GM12878 (cell line): ENCODE results near the gene GABRP. TPM values are rescaled to one million over a fixed set of nuclear protein-coding genes. Genes with fewer than 3 reads are reported as not detected.

Experiments used
- ATAC-seq: fragments of 200-7000 bp; cut with Tn5 transposase; 3 replicates; pipeline ENCODE4 v1.9.1; 2020; ENCODE audit warnings: mild to moderate bottlenecking, moderate library complexity
- Bru-seq: library from RNA; stranded (reverse); fragments of 400-500 nt; gene quantifications from one replicate; lab custom pipeline; 2021; lab: Mats Ljungman, UMichigan
- BruChase-seq, 2 experiments: library from RNA; stranded (reverse); fragments of 400-500 nt; gene quantifications; one replicate each; lab custom pipeline; 2021; lab: Mats Ljungman, UMichigan
- BruUV-seq: library from RNA; stranded (reverse); fragments of 400-500 nt; replicated peaks from 2 replicates; lab custom pipeline; 2021; lab: Mats Ljungman, UMichigan
- CTCF ChIA-PET: fragments of 300-600 bp; sonication (Branson Sonifier 250); formaldehyde crosslinking; extraction: SDS; loops from one replicate; lab custom pipeline; 2021; ENCODE audit warnings: inconsistent platforms; lab: Yijun Ruan, JAX
- POLR2A ChIA-PET: fragments of 350-600 bp; formaldehyde crosslinking; extraction: SDS; loops from one replicate; lab custom pipeline; 2021; ENCODE audit warnings: inconsistent platforms; lab: Charles Lee
- RAD21 ChIA-PET: fragments of 300-600 bp; sonication (Branson Sonifier 250); formaldehyde crosslinking; loops from one replicate; lab custom pipeline; 2023; ENCODE audit warnings: antibody characterized with exemption; ENCODE audit not compliant: unreplicated experiment; lab: Charles Lee
- SMC1A ChIA-PET: fragments of 300-600 bp; sonication (Branson Sonifier 250); formaldehyde crosslinking; loops from one replicate; lab custom pipeline; 2023; ENCODE audit not compliant: unreplicated experiment, uncharacterized antibody; lab: Charles Lee
- DNase-seq: peaks from one replicate; pipeline ENCODE4 v3.0.0-alpha.2; 2011; ENCODE audit warnings: low read depth, low spot score
- FAIRE-seq: peaks from 3 replicates; lab custom pipeline; 2011; peaks lifted over from hg19 to GRCh38; lab: Jason Lieb, UNC
- H2AFZ ChIP-seq: 2 replicates; pipeline ENCODE4 v1.6.0; 2011; ENCODE audit warnings: low read depth, low read length, control low read depth; ENCODE audit not compliant: control insufficient read depth
- H3K27ac ChIP-seq: 2 replicates; pipeline ENCODE4 v1.5.1; 2011; ENCODE audit warnings: control low read depth; ENCODE audit not compliant: control insufficient read depth, insufficient read depth
- H3K27me3 ChIP-seq, 2 experiments: replicated peaks in 1 of 2; 2 replicates each; pipeline versions ENCODE4 v1.6.0 to v1.6.1; 2011; ENCODE audit warnings: low read length in 1 of 2; ENCODE audit not compliant: control insufficient read depth in 2 of 2, insufficient read depth in 2 of 2
- H3K36me3 ChIP-seq, 2 experiments: 2 replicates each; pipeline ENCODE4 v1.5.1; 2011; ENCODE audit warnings: low read length in 1 of 2; ENCODE audit not compliant: control insufficient read depth in 2 of 2, insufficient read depth in 2 of 2
- H3K4me1 ChIP-seq: 2 replicates; pipeline ENCODE4 v1.6.1; 2011; ENCODE audit warnings: mild to moderate bottlenecking, low read length, moderate library complexity, mixed read lengths; ENCODE audit not compliant: control insufficient read depth, insufficient read depth
- H3K4me2 ChIP-seq: 2 replicates; pipeline ENCODE4 v1.6.0; 2011; ENCODE audit warnings: control low read depth; ENCODE audit not compliant: control insufficient read depth, insufficient read depth
- H3K4me3 ChIP-seq: fragments of 200-600 bp; sonication (generic); 2 replicates; pipeline ENCODE4 v1.5.1; 2016
- H3K79me2 ChIP-seq: 2 replicates; pipeline ENCODE4 v1.6.0; 2011; ENCODE audit warnings: low read length; ENCODE audit not compliant: control insufficient read depth, insufficient read depth
- H3K9ac ChIP-seq: 2 replicates; pipeline ENCODE4 v1.8.0; 2011; ENCODE audit warnings: low read length, control low read depth, mixed read lengths; ENCODE audit not compliant: control insufficient read depth, insufficient read depth
- H3K9me3 ChIP-seq: replicated peaks from 3 replicates; pipeline ENCODE4 v1.5.1; 2011; ENCODE audit warnings: mild to moderate bottlenecking, low read length; ENCODE audit not compliant: control insufficient read depth, insufficient read depth
- H4K20me1 ChIP-seq: 2 replicates; pipeline ENCODE4 v1.6.0; 2011; ENCODE audit not compliant: control insufficient read depth, insufficient read depth
- BRCA1 ChIP-seq: IDR thresholded peaks from 2 replicates; pipeline ENCODE4 v1.6.1; 2011; ENCODE audit warnings: low read depth, low read length, improper control_type of control experiment
- CHD4 ChIP-seq: fragments of 200-600 bp; sonication (generic); IDR thresholded peaks from 2 replicates; pipeline ENCODE4 v1.6.1; 2016; ENCODE audit warnings: mild to moderate bottlenecking
- DPF2 ChIP-seq: fragments of 450-650 bp; IDR thresholded peaks from 2 replicates; pipeline ENCODE4 v1.6.1; 2017; ENCODE audit warnings: mild to moderate bottlenecking
- EZH2 ChIP-seq: IDR thresholded peaks from 2 replicates; pipeline ENCODE4 v1.6.1; 2012; ENCODE audit warnings: low read depth, mild to moderate bottlenecking, control low read depth, inconsistent platforms, low read length, borderline replicate concordance; ENCODE audit not compliant: control insufficient read depth
- GATAD2B ChIP-seq: fragments of 450-650 bp; conservative IDR thresholded peaks from 2 replicates; pipeline ENCODE4 v1.6.1; 2017; ENCODE audit warnings: low read depth, mild to moderate bottlenecking, moderate library complexity
- JUNB ChIP-seq: IDR thresholded peaks from 2 replicates; pipeline ENCODE4 v1.6.1; 2016; ENCODE audit warnings: antibody characterized with exemption, mild to moderate bottlenecking
- JUND ChIP-seq: IDR thresholded peaks from 2 replicates; pipeline ENCODE4 v1.6.1; 2012; ENCODE audit warnings: low read depth, mild to moderate bottlenecking, low read length, improper control_type of control experiment, moderate library complexity
- KDM1A ChIP-seq: fragments of 200-600 bp; sonication (generic); IDR thresholded peaks from 2 replicates; pipeline ENCODE4 v1.6.1; 2016; ENCODE audit warnings: borderline replicate concordance
- LARP7 ChIP-seq: fragments of 450-650 bp; IDR thresholded peaks from 2 replicates; pipeline ENCODE4 v1.6.1; 2017; ENCODE audit warnings: mild to moderate bottlenecking
- NBN ChIP-seq: fragments of 450-650 bp; IDR thresholded peaks from 2 replicates; pipeline ENCODE4 v1.6.1; 2016
- POLR2AphosphoS2 ChIP-seq: IDR thresholded peaks from 2 replicates; pipeline ENCODE4 v1.6.1; 2011; ENCODE audit warnings: low read depth, mild to moderate bottlenecking, low read length, improper control_type of control experiment, moderate library complexity
- SPI1 ChIP-seq: IDR thresholded peaks from 2 replicates; pipeline ENCODE4 v1.6.1; 2011; ENCODE audit warnings: low read depth, mild to moderate bottlenecking, low read length, moderate library complexity, borderline replicate concordance; ENCODE audit not compliant: insufficient read depth
- TARDBP ChIP-seq: IDR thresholded peaks from 2 replicates; pipeline ENCODE4 v1.6.1; 2016; ENCODE audit warnings: borderline replicate concordance
- YY1 ChIP-seq: IDR thresholded peaks from 2 replicates; pipeline ENCODE4 v1.6.1; 2011; ENCODE audit warnings: low read depth, mild to moderate bottlenecking, low read length
- WGBS: methylation state at CpG from one replicate; pipeline ENCODE4 v1.1.6; 2016; ENCODE audit warnings: low lambda C conversion rate; ENCODE audit not compliant: insufficient replicate concordance, insufficient coverage; ENCODE audit errors: missing lambda C conversion rate; 5-methylcytosine and 5-hydroxymethylcytosine counted together
- in situ Hi-C: fragments of 300-500 bp; cut with MboI; formaldehyde crosslinking; loops from 9 replicates; pipeline ENCODE4 v1.14.3; 2018; ENCODE audit warnings: mixed read lengths
- intact Hi-C: fragments of 100-400 bp; cut with micrococcal nuclease; formaldehyde crosslinking; loops from one replicate; pipeline ENCODE4 v1.14.2; 2022; ENCODE audit not compliant: unreplicated experiment
- long read RNA-seq, 2 experiments: library from polyadenylated mRNA; unstranded; transcript quantifications; one replicate each; pipeline ENCODE4 v2.0.0, GENCODE V29; 2019 to 2020
- polyA minus RNA-seq, 3 experiments: library from RNA; depleted of rRNA, polyadenylated mRNA; stranded (reverse); fragments of >200 nt; gene quantifications; 2 replicates each; pipeline ENCODE4 v1.2.3, GENCODE V29; 2011
- polyA plus RNA-seq, 11 experiments: library from polyadenylated mRNA; depleted of rRNA in 4 of 11; unstranded in 6 of 11; stranded (reverse) in 5 of 11; fragments of >200 nt; fragmentation: Nextera tagmentation in 4 of 11; fragmentation: Illumina TruSeq in 1 of 11; extraction: Ambion mirVana in 4 of 11; extraction: Trizol in 1 of 11; gene quantifications; 1 replicate in 1 of 11; 2 replicates in 10 of 11; pipeline versions ENCODE4 v1.2.1 to v1.2.3, GENCODE V29; 2011 to 2016; ENCODE audit warnings: inconsistent platforms in 2 of 11, missing spikeins in 2 of 11, low read depth in 1 of 11
- total RNA-seq, 4 experiments: library from RNA; depleted of rRNA in 3 of 4; stranded (reverse); fragments of >200 nt in 3 of 4; fragmentation: Illumina TruSeq in 1 of 4; extraction: Trizol in 1 of 4; gene quantifications; 2 replicates each; pipeline versions ENCODE4 v1.2.1 to v1.2.3, GENCODE V29; 2013 to 2021
- TF ChIP-seq, protein P1 (sequence below): fragments of 450-650 bp; formaldehyde crosslinking; IDR thresholded peaks from 2 replicates; pipeline ENCODE4 v1.5.0; 2022; ENCODE audit warnings: mild to moderate bottlenecking, missing genetic modification characterization
- TF ChIP-seq, protein P2 (sequence below): fragments of 450-650 bp; IDR thresholded peaks from 2 replicates; pipeline ENCODE4 v1.6.1; 2017; ENCODE audit warnings: mild to moderate bottlenecking, low read depth, inconsistent platforms; ENCODE audit not compliant: poor library complexity, severe bottlenecking

GABRP gene
- not detected in 2 replicates for total RNA-seq (2013; cell fraction: nucleolus; rRNA removed)
- total RNA-seq (2014; rRNA removed) (not detected in 2 replicates), total RNA-seq (2014; rRNA removed; fragmentation: Illumina TruSeq; extraction: Trizol) (not detected in 2 replicates), total RNA-seq (2021) (not detected in 2 replicates), polyA plus RNA-seq (2011; rRNA removed) (0.04 and 0.07 TPM in 2 replicates), polyA plus RNA-seq (2014; fragmentation: Illumina TruSeq; extraction: Trizol) (not detected in 2 replicates), polyA plus RNA-seq (2014; fragmentation: Nextera tagmentation; extraction: Ambion mirVana) (not detected), polyA plus RNA-seq (2014; rRNA removed) (not detected in 2 replicates), polyA plus RNA-seq (2016; fragmentation: Nextera tagmentation; extraction: Ambion mirVana) (not detected), polyA minus RNA-seq (2011; rRNA and poly(A)+ RNA removed) (not detected in 2 replicates), Bru-seq, nascent RNA (percentile 20 among the genes with signal in this experiment), BruChase-seq, experiment 1, labeled RNA remaining after a 6-hour chase (percentile 19 among the genes with signal in this experiment), BruChase-seq, experiment 2, labeled RNA remaining after a 2-hour chase (percentile 17 among the genes with signal in this experiment)
- polyA plus RNA-seq (2011; ENCODE audit: low read depth): not detected
- 0.12 and 0.16 TPM in 2 replicates for polyA plus RNA-seq (2011; cell fraction: cytosol; rRNA removed)
- polyA plus RNA-seq (2011; cell fraction: nucleus; rRNA removed): 0.13 and 0.16 TPM in 2 replicates
- polyA plus RNA-seq (2012): not detected in 2 replicates
- polyA minus RNA-seq (2011; cell fraction: cytosol; rRNA and poly(A)+ RNA removed): not detected in 2 replicates
- not detected in 2 replicates for polyA minus RNA-seq (2011; cell fraction: nucleus; rRNA and poly(A)+ RNA removed)
- long read RNA-seq, experiment 1: 0 reads
- long read RNA-seq, experiment 2, partial matches to known transcripts: 1 of 3 reads
- long read RNA-seq, experiment 2, other reads (novel, unspliced or antisense): 2 of 3 reads

GRCh38 chr5:170783498-170784247 lies at the start of gene GABRP:
Gene GABRP, plus strand, starts transcription at chr5:170783725. Its CDS starts 4,891 bp downstream, at chr5:170788616.
- Histone ChIP-seq H4K20me1 (no peaks in the 10 kb centered on the region), H3K27me3 (peaks cover 0 to 2% of the 10 kb centered on the region in 2 experiments; a peak in 2 of 4 replicates), H2AFZ (no peak within 1 kb of the TSS), H3K9ac (no peak within 1 kb of the TSS), H3K27ac (no peak within 1 kb of the TSS), H3K4me1 (no peaks in the 10 kb centered on the region), H3K4me3 (no peak within 1 kb of the TSS), H3K79me2 (no peaks in the 10 kb centered on the region), H3K4me2 (no peak within 1 kb of the TSS), H3K9me3 (no peaks in the 10 kb centered on the region), H3K36me3 (no peaks in the 10 kb centered on the region)
- ChIA-PET SMC1A (no interaction called here), CTCF (interaction anchor here (0.7 to 1.1 kb wide), 2 partner anchors 8 to 39 kb away, joined by 3 to 4 read pairs; no protein-coding TSS in a partner anchor), POLR2A (no interaction called here), RAD21 (interaction anchor here (0.6 kb wide), 1 partner anchor 114 kb away, joined by 5 read pairs; no protein-coding TSS in a partner anchor)
- in situ Hi-C loops: no loop called here
- intact Hi-C loops: no loop called here
- ATAC-seq: no peak
- no peak for FAIRE-seq
- no peak for DNase-seq
- 38% methylated on average over 14 of the region's 14 CpGs for WGBS
- no TSS peak for BruUV-seq
- no peak for TF ChIP-seq JUND
- TF ChIP-seq, protein P1, sequence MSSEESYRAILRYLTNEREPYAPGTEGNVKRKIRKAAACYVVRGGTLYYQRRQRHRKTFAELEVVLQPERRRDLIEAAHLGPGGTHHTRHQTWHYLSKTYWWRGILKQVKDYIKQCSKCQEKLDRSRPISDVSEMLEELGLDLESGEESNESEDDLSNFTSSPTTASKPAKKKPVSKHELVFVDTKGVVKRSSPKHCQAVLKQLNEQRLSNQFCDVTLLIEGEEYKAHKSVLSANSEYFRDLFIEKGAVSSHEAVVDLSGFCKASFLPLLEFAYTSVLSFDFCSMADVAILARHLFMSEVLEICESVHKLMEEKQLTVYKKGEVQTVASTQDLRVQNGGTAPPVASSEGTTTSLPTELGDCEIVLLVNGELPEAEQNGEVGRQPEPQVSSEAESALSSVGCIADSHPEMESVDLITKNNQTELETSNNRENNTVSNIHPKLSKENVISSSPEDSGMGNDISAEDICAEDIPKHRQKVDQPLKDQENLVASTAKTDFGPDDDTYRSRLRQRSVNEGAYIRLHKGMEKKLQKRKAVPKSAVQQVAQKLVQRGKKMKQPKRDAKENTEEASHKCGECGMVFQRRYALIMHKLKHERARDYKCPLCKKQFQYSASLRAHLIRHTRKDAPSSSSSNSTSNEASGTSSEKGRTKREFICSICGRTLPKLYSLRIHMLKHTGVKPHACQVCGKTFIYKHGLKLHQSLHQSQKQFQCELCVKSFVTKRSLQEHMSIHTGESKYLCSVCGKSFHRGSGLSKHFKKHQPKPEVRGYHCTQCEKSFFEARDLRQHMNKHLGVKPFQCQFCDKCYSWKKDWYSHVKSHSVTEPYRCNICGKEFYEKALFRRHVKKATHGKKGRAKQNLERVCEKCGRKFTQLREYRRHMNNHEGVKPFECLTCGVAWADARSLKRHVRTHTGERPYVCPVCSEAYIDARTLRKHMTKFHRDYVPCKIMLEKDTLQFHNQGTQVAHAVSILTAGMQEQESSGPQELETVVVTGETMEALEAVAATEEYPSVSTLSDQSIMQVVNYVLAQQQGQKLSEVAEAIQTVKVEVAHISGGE (CRISPR knock-in tag): no peak
- TF ChIP-seq POLR2AphosphoS2: no peak
- TF ChIP-seq SPI1: no peak
- no peak for TF ChIP-seq EZH2
- TF ChIP-seq YY1: no peak
- TF ChIP-seq DPF2: no peak
- TF ChIP-seq TARDBP: no peak
- TF ChIP-seq NBN: no peak
- TF ChIP-seq BRCA1: no peak
- TF ChIP-seq, protein P2, sequence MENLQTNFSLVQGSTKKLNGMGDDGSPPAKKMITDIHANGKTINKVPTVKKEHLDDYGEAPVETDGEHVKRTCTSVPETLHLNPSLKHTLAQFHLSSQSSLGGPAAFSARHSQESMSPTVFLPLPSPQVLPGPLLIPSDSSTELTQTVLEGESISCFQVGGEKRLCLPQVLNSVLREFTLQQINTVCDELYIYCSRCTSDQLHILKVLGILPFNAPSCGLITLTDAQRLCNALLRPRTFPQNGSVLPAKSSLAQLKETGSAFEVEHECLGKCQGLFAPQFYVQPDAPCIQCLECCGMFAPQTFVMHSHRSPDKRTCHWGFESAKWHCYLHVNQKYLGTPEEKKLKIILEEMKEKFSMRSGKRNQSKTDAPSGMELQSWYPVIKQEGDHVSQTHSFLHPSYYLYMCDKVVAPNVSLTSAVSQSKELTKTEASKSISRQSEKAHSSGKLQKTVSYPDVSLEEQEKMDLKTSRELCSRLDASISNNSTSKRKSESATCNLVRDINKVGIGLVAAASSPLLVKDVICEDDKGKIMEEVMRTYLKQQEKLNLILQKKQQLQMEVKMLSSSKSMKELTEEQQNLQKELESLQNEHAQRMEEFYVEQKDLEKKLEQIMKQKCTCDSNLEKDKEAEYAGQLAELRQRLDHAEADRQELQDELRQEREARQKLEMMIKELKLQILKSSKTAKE: no peak
- no peak for TF ChIP-seq JUNB
- TF ChIP-seq LARP7: no peak
- no peak for TF ChIP-seq KDM1A
- TF ChIP-seq CHD4: no peak
- no peak for TF ChIP-seq GATAD2B
